Activated CD8-positive, alpha-beta memory T cell treated with anti-CD3 and anti-CD28 coated beads, Interleukin-2, amount 50 U/mL, for 24 hours (primary cell): ENCODE measurements around the gene ABCG5.

Experiments used
- DNase-seq: peaks from one replicate; pipeline ENCODE4 v3.0.0-alpha.2; 2020; ENCODE audit errors: extremely low read depth

ABCG5 gene

GRCh38 chr2:43806719-43807031, 32.0 kb downstream of the ABCG5 start:
- DNase-seq: no peak

GRCh38 chr2:43803113-43803512, 35.5 kb downstream of the ABCG5 start:
- no peak for DNase-seq

- DNase-seq: no peak
Observed at GRCh38 chr2:43802135-43802534, 36.5 kb downstream of the ABCG5 start.

DNA sequence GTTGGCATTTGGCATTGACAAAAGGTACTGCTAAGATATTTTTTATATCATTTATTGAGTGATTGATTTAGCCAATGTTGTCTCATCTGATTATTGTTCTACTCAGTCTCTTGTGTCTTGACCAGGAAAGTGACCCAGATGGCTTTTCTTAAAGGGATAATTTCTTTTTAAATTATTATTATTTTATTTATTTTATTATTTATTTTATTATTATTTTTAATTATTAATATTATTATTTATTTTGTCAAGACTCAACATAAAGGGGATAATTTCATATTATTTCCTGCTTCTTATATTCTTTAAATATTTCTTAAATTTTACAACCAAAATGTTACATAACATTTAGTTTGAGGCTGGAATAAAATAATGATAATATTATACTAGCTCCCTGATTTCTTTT, 37.7 kb downstream of the ABCG5 start:
- DNase-seq: no peak

DNA sequence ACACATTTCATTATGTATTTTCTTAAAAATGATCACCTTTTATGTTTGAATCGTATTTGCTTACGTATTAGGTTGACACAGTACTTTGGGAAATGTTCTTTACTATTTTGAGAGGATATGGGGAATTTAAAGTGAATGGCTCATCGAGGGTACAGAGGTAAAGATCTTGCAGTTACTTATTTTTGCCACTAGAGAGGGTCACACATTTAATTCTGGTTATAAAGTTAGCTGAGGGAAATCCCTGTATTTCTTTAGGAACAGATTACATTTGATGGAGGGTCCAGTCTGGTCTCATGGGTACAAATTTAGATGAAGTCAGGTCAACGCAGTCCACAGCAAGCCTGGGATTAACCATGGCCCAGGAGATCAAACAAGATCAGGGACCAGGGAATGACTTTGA, 40.3 kb downstream of the ABCG5 start:
- DNase-seq: no peak

- DNase-seq: no peak
Observed at GRCh38 chr2:43796206-43796605, 42.4 kb downstream of the ABCG5 start.

DNA sequence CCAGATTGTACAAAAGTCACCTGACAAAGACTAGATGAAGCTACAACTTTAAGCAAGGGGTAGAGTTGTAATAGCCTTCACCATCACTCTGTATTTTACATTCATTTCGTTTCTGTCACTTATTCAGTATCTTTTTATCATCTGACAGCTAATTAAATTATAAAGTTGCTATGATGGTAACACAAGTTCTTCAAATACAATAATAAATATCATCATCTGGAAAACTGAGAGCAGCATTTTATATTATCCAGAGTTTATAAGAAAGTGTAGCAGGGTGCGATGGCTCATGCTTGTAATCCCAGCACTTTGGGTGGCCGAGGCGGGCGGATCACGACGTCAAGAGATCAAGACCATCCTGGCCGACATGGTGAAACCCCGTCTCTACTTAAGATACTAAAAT, 43.7 kb downstream of the ABCG5 start:
- no peak for DNase-seq

- DNase-seq: no peak
Observed at GRCh38 chr2:43792653-43793052, 46.0 kb downstream of the ABCG5 start.

DNA sequence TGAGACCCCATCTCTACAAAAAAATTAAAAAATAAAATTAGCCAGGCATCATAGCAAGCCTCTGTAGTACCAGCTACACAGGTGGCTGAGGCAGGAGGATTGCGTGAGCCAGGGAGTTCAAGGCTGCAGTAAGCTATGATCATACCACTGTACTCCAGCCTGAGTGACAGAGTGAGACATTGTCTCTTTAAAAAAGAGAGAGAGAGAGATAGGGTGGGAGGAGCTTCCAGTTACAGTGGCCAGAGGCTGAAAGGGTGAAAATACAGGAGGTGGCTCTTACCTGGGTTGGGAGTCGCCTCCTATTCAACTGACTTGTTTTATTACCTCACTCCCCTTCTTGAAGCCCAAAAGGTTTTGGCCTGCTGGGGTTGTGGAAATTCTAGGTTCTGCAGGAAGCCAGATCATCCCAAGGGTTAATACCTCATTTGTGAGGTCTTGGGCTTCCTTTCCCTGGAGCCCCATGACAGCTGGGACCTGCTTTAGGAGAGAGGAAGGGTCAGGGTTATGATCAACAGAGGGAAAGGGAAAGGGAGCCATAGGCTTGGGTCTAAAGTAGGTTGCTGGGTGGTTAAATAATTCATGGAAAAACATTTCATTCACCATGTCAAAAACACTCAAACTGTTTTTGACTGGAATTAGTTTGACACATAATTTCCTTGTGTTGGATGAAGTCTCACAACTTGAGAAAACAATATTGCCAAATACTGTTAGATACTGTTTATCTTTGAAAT, 47.4 kb downstream of the ABCG5 start:
- DNase-seq: no peak

DNA sequence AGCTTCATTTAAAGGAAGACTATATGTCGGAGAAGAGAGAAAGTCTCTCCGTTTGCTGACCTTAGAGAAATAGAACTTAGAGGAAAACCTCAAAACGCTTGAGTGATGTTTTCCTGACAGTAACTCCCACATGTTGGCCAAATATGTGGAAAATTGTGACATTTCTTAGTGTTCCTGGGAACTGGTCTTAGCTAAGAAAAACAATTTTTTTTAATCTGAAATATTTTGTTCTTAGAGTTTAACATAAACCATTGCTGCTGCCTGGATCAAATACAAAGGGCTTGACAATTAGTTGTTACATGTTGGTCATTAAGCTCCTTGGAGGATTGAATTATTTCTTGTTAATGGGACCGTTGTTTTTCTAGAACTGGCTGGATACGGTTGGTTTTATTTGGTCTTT, 48.5 kb downstream of the ABCG5 start:
- DNase-seq: no peak

GRCh38 chr2:43788646-43789045, 50.0 kb downstream of the ABCG5 start:
- DNase-seq: no peak

DNA sequence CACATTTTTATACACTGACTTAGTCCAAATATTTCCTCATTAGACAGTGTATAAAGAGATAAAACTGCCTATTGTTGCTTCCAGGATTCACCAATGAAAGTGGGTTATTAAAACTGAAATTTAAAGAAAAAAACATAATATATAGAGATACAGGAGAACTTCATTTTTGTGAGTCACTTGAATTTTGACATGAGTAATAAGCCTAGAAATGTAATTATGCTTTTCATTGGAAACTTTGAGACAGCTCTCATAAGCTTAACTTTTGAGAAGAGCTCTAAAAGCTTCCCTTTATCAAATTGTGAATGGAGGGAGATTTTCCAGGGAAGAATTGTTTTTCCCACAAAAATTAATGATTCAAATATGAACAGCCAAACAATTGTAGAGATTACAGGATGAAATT, 50.7 kb downstream of the ABCG5 start:
- no peak for DNase-seq

DNA sequence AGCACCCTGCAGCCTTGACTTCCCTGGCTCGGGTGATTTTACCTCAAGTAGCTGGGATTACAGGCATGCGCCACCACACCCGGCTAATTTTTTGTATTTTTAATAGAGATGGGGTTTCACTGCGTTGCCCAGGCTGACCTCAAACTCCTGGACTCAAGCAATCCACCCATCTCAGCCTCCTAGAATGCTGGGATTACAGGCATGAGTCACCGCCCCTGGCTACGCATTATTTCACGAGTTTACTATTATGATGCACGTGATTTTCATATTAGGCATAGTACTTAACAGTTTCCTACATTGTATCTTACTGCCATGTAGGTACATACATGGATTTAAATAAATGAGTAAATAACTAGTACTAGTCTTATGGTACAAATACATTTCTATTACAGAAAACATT, 60.4 kb downstream of the ABCG5 start:
- no peak for DNase-seq

- no peak for DNase-seq
Observed at GRCh38 chr2:43777306-43777926, 61.2 kb downstream of the ABCG5 start.

- no peak for DNase-seq
Observed at GRCh38 chr2:43776324-43776723, 62.3 kb downstream of the ABCG5 start.

DNA sequence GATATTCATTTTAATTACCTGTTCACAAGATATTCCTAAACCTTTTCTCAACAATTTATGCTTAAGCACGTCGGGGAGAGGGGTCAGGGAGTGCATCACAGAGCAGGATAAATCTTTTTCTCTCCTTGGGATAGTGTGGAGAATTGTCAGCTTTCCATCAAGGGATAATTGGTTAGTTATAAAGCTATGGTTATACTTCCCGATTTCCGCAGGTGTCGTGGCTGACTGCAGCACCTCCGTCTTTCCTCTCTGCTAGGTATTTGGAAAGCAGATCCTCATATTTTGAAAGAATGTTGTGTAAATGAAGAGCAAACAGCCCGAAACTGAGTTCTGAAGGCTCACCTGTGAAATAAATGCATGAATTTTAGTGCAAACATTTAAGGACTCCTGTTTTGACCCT, 64.0 kb downstream of the ABCG5 start:
- no peak for DNase-seq

DNA sequence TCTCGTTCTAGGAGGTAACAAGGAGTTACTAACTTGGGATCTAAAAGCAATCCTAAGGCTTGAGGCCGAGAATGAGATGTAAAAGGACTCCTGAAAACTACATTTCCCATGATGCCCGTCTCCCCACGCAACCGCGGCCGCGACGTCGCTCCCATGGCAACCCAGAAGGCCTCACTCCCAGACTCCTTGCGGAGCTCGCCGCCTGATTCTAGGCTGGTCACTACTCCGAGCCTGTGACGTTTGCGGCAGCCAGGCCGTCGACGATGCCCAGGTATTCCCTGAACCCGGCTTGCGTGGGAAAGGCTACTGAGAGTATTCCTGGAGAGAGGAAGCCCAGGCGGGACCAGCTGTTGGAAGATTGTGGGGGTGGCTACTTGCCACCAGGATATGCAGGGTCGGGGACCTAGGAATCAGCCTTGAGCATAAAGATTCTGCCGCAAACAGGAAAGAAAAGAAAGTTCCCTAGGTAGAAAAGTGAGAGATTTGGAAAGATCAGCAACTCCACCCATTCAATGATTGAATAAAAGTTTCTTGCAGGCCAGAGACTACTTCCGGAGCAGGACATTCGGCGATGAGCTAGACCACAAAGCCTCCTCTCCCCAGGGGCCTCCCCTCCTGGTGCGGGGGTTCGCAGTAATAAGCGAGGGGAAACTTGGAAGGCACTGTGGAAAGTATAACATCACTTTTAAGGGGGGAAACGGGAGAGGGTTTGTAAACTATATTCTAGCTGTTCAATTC, 64.6 kb downstream of the ABCG5 start, which contains the start of gene DYNC2LI1:
Gene DYNC2LI1 (plus strand): TSS at position 164 of the 738 bp plus-strand sequence. CDS start 100 bp downstream, at position 264.
- peak; percentile 70 for DNase-seq

GRCh38 chr2:43766006-43766405, 72.6 kb downstream of the ABCG5 start:
- no peak for DNase-seq

DNA sequence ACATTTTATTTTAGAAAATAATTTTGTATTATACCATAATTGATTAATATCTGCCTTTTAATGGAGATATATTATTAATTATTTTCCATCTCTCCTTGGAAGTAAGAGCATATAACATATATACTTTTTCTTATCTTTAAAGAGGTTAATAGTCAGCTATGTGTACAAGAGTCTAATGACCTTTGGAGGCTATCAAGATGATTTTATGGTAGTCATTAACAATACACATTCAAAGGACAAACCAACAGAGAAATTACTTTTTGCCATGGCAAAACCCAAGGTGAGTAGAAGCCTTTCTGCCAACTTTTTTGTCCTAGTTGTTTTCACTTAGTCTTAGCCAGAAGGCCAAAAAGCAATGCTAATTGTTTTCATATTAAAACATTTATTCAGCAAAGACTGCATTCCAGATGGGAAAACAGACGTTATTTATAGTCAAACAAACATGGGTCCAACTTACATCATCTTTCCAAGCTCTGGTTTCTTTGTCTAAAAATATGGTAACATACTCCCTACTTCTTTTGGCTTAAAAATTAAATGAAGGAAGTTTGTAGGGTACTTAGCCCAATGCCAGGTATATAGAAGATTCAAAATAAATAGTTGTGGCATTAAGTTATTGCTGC, 74.4 kb downstream of the ABCG5 start:
- no peak for DNase-seq

DNA sequence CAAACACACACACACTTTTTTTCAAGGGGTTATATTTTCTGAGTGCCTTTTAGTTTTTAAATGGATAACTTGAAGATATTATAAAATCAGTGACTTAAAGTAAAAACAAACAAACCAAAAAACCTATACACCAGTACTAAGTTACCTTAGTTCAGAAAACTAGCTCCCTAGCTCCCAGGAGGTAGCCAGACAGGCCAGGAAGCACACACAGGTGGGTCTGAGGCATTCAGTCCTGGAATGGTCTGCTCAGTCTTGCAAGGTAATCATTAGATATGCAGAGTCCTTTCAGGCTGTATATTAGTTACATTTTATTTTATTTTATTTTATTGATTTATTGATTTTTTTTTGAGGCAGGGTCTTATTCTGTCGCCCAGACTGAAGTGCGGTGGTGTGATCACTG, 75.5 kb downstream of the ABCG5 start:
- DNase-seq: no peak
